ENCODE measurements around the gene AGRP.

- TF ChIP-seq CTCF (IDR thresholded peaks at IDR 0.05) (no peak), POLR2AphosphoS5 (IDR thresholded peaks at IDR 0.05) (no peak), POLR2A (IDR thresholded peaks at IDR 0.05; ENCODE audit: low read depth) (no peak), EP300 (IDR thresholded peaks at IDR 0.05) (no peak)
These were observed 34.0 kb downstream of the AGRP start for GRCh38 chr16:67449336-67449735.
